WTC11 (cell line): Measurements from ENCODE around the gene HES3.

Experiments used
- AR ChIP-seq: fragments of 250-450 bp; sonication (Bioruptor Pico); IDR thresholded peaks from 2 replicates; pipeline ENCODE4 v1.9.0; 2021; ENCODE audit warnings: mild to moderate bottlenecking
- ATF3 ChIP-seq: sonication (generic); formaldehyde crosslinking; conservative IDR thresholded peaks from 2 replicates; pipeline ENCODE4 v1.8.1; 2022; ENCODE audit warnings: mild to moderate bottlenecking, missing genetic modification reagents
- CREB1 ChIP-seq: sonication (generic); formaldehyde crosslinking; IDR thresholded peaks from 2 replicates; pipeline ENCODE4 v1.8.0; 2023; ENCODE audit warnings: mild to moderate bottlenecking, missing genetic modification reagents
- CTCF ChIP-seq: fragments of 200-600 bp; IDR thresholded peaks from 2 replicates; pipeline ENCODE4 v1.8.0; 2022; ENCODE audit warnings: antibody characterized with exemption
- MLX ChIP-seq: sonication (generic); formaldehyde crosslinking; IDR thresholded peaks from 2 replicates; pipeline ENCODE4 v1.8.1; 2023; ENCODE audit warnings: mild to moderate bottlenecking, missing genetic modification reagents, moderate library complexity
- TCF7 ChIP-seq: sonication (generic); formaldehyde crosslinking; IDR thresholded peaks from 2 replicates; pipeline ENCODE4 v1.8.0; 2022; ENCODE audit warnings: mild to moderate bottlenecking, low read depth, missing genetic modification reagents, moderate library complexity
- USF1 ChIP-seq: sonication (generic); formaldehyde crosslinking; IDR thresholded peaks from 2 replicates; pipeline ENCODE4 v1.8.0; 2022; ENCODE audit warnings: mild to moderate bottlenecking, missing genetic modification reagents
- ZBTB21 ChIP-seq: sonication (generic); formaldehyde crosslinking; IDR thresholded peaks from 2 replicates; pipeline ENCODE4 v1.8.1; 2023; ENCODE audit warnings: mild to moderate bottlenecking, missing genetic modification reagents, borderline replicate concordance
- ZBTB43 ChIP-seq: sonication (generic); formaldehyde crosslinking; IDR thresholded peaks from 2 replicates; pipeline ENCODE4 v1.8.1; 2023; ENCODE audit warnings: mild to moderate bottlenecking, missing genetic modification reagents
- ZNF219 ChIP-seq: sonication (generic); formaldehyde crosslinking; IDR thresholded peaks from 2 replicates; pipeline ENCODE4 v1.8.0; 2023; ENCODE audit warnings: missing genetic modification reagents, mild to moderate bottlenecking, borderline replicate concordance
- ZNF281 ChIP-seq: sonication (generic); formaldehyde crosslinking; IDR thresholded peaks from 2 replicates; pipeline ENCODE4 v1.8.0; 2023; ENCODE audit warnings: mild to moderate bottlenecking, missing genetic modification reagents
- ZNF512 ChIP-seq: sonication (generic); formaldehyde crosslinking; IDR thresholded peaks from 2 replicates; pipeline ENCODE4 v1.8.1; 2022; ENCODE audit warnings: missing genetic modification reagents, borderline replicate concordance
- ZNF532 ChIP-seq: fragments of 250-450 bp; sonication (Bioruptor Pico); IDR thresholded peaks from 2 replicates; pipeline ENCODE4 v1.9.0; 2021; ENCODE audit warnings: mild to moderate bottlenecking, borderline replicate concordance

GRCh38 chr1:6245086-6245868 is 1.3 kb downstream of the HES3 start:
- TF ChIP-seq USF1 (peak; percentile 81), CTCF (peak; percentile 39; the same call in 1 of the 2 replicates), CREB1 (peak; percentile 94), AR (CRISPR knock-in tag) (no peak), ZNF219 (CRISPR knock-in tag) (peak; percentile 98), ZBTB43 (CRISPR knock-in tag) (peak; percentile 96), ZNF532 (CRISPR knock-in tag) (no peak), MLX (peak; percentile 97), ATF3 (CRISPR knock-in tag) (peak; percentile 39; the same call in 1 of the 2 replicates), ZBTB21 (CRISPR knock-in tag) (peak; percentile 90), ZNF281 (CRISPR knock-in tag) (peak; percentile 96), ZNF512 (CRISPR knock-in tag) (peak; percentile 54; the same call in 1 of the 2 replicates), TCF7 (CRISPR knock-in tag) (peak; percentile 97)
